ENCODE results near the gene EPN3.

GRCh38 chr17:50558581-50558940 lies 26.0 kb downstream of the EPN3 start:
- TF ChIP-seq, protein P1, sequence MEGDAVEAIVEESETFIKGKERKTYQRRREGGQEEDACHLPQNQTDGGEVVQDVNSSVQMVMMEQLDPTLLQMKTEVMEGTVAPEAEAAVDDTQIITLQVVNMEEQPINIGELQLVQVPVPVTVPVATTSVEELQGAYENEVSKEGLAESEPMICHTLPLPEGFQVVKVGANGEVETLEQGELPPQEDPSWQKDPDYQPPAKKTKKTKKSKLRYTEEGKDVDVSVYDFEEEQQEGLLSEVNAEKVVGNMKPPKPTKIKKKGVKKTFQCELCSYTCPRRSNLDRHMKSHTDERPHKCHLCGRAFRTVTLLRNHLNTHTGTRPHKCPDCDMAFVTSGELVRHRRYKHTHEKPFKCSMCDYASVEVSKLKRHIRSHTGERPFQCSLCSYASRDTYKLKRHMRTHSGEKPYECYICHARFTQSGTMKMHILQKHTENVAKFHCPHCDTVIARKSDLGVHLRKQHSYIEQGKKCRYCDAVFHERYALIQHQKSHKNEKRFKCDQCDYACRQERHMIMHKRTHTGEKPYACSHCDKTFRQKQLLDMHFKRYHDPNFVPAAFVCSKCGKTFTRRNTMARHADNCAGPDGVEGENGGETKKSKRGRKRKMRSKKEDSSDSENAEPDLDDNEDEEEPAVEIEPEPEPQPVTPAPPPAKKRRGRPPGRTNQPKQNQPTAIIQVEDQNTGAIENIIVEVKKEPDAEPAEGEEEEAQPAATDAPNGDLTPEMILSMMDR (conservative IDR thresholded peaks at IDR 0.05; ENCODE audit: low read length) = no peak
- TF ChIP-seq EZH2phosphoT487 (IDR thresholded peaks at IDR 0.05; ENCODE audit: borderline replicate concordance, low read depth, low read length) = no peak

Measured in OCI-LY7 (cell line).